Measurements from ENCODE around the gene UNC13C.

UNC13C gene

DNA sequence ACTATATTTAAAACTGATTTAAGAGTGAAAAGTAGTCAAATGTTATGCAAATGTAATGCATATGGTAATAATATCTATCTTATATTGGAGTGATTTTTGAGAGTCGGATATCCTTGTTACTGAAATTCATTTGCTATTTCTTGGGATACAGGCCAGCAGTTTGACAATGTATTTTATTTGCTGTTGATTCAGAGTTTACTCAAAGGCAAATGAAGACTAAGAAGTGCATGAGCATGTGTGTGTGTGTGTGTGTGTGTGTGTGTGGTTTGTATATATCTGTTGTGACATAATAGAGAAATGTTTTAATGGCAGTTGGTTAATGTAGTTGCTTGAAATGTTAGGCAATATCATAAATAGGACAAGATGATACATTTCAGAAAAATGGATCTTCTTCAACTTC is 39.0 kb downstream of the UNC13C start:
- no peak for DNase-seq (ENCODE audit: low read depth)
- H3K4me3 ChIP-seq (ENCODE audit: control insufficient read depth, low read depth, low read length): no peak overlapping the region
- TF ChIP-seq, protein P1, sequence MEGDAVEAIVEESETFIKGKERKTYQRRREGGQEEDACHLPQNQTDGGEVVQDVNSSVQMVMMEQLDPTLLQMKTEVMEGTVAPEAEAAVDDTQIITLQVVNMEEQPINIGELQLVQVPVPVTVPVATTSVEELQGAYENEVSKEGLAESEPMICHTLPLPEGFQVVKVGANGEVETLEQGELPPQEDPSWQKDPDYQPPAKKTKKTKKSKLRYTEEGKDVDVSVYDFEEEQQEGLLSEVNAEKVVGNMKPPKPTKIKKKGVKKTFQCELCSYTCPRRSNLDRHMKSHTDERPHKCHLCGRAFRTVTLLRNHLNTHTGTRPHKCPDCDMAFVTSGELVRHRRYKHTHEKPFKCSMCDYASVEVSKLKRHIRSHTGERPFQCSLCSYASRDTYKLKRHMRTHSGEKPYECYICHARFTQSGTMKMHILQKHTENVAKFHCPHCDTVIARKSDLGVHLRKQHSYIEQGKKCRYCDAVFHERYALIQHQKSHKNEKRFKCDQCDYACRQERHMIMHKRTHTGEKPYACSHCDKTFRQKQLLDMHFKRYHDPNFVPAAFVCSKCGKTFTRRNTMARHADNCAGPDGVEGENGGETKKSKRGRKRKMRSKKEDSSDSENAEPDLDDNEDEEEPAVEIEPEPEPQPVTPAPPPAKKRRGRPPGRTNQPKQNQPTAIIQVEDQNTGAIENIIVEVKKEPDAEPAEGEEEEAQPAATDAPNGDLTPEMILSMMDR (IDR thresholded peaks at IDR 0.05; ENCODE audit: control insufficient read depth, insufficient read depth, low read depth, low read length, missing control alignments): no peak

DNA sequence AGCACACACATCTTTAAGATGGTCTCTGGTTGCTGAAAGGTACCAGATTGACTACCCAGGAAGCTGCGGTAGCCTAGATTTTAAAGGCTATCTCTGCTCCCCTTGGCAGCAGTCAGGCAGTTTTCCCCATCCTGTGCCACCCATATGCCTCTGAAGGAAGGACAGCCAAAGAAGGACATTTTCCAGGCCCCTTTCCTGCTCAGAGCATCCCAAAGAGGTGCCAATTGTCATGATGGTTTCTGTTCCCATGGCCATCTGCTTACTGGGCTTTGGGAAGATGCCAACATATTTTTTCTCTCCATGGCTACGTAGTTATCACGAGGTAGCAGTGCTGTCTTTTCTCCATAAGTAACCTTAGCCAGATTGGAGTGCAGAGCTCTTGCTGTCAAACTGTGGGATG is 39.7 kb downstream of the UNC13C start:
- TF ChIP-seq, protein P1 (IDR thresholded peaks at IDR 0.05; ENCODE audit: control insufficient read depth, insufficient read depth, low read depth, low read length, missing control alignments): no peak
- H3K4me3 ChIP-seq (ENCODE audit: control insufficient read depth, low read depth, low read length): no peak overlapping the region
- no peak for DNase-seq (ENCODE audit: low read depth)

DNA sequence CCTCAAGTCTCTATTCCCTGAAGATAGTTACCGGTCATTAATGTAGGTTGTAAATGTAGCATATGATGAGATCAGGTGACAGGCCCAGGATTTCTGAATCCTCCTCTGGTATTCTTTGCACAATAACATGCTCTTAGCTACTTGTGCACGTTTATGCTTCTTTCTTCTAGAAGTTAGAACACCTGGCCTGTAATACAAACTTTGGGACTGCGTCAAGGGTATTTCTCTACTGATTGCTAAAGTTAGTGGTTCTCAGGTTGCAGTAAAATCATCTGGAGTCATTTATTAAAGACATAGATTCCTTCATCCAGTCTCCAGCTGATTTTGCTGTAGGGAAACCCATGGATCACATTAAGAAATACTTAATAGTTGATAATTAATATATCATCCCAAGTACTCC is 48.0 kb downstream of the UNC13C start:
- no peak overlapping the region for H3K4me3 ChIP-seq (ENCODE audit: control insufficient read depth, low read depth, low read length)
- TF ChIP-seq, protein P1 (IDR thresholded peaks at IDR 0.05; ENCODE audit: control insufficient read depth, insufficient read depth, low read depth, low read length, missing control alignments): no peak
- no peak for DNase-seq (ENCODE audit: low read depth)

DNA sequence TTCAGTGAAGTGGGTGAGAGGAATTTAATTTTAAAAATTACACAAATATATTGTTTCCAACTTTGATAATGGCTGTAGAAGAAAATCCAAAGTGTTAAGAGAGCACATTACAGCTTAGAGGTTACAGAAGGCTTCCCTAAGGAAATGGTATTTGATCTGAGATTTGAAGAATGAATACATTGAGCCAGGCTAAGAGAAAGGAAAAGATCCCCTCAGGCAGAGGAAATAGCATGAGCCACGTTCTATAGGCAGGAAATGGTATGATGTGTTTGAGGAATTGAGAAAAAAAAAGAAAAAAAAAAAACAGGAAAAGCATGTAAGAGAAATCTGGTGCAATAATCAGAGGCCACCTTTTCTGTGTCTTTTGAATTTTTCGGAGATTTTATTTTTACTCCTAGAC is 48.6 kb downstream of the UNC13C start:
- H3K4me3 ChIP-seq (ENCODE audit: control insufficient read depth, low read depth, low read length): no peak overlapping the region
- TF ChIP-seq, protein P1 (IDR thresholded peaks at IDR 0.05; ENCODE audit: control insufficient read depth, insufficient read depth, low read depth, low read length, missing control alignments): no peak
- DNase-seq (ENCODE audit: low read depth): no peak

DNA sequence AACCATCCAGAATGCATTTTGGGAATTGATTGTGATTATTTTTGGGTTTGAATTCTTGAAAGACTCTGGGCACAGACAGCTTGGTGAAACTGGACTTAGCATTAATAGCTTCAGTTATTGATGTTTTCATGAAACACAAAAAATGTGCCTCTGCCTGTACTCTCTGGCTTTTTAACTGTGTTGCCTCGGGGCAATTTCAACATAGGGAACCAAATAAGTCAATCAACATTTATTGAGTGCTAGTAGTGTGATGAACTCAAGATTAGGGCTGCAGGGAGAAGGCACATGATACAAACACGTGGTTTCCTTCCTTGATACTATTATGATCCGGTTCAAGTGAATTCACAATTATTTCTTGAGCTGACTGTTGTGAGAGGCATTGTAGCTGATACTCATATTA is 50.8 kb downstream of the UNC13C start:
- TF ChIP-seq, protein P1 (IDR thresholded peaks at IDR 0.05; ENCODE audit: control insufficient read depth, insufficient read depth, low read depth, low read length, missing control alignments): no peak
- no peak for DNase-seq (ENCODE audit: low read depth)
- no peak overlapping the region for H3K4me3 ChIP-seq (ENCODE audit: control insufficient read depth, low read depth, low read length)

DNA sequence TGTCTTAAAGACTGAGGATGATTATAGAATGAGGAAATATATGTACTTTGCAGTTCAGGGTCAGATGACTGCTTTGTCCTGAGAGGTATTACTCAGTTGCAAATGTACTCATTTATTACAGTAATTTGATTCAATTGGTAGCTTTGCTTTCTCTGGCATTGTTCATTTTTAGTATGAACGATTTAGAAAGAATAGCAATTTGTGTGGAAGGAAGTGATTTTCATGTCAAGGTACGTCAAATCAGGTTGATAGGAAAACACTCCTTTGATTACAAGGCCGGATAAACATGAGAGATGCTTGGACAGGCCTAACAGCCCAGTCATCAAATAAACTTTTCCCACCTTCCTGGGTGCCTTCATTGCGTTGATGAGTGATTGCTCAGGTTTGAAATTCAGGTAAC is 53.8 kb downstream of the UNC13C start:
- DNase-seq (ENCODE audit: low read depth): no peak
- TF ChIP-seq, protein P1 (IDR thresholded peaks at IDR 0.05; ENCODE audit: control insufficient read depth, insufficient read depth, low read depth, low read length, missing control alignments): no peak
- no peak overlapping the region for H3K4me3 ChIP-seq (ENCODE audit: control insufficient read depth, low read depth, low read length)

DNA sequence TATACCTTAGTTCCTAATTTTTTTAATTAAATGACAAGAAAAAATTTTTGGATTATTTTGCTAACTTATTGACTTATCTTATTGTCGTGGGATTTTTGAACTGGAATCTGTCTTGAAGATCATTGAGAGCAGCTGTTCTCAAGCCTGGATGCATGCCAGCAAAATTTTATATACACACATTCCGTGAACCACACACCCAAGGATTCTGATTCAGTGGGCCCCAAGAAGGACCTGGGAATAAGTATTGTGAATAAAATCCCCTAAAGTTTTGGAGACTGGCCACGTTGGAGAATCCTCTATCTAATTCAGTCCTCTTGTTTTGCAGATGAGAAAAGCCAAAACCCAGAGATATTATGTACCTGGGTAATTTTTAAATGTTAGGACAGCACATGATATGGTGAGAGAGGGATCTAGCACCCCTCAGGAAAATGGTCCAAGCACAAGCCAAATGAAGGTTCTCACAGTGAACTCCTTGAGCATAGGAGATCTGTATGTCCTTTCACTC is 55.2 kb downstream of the UNC13C start:
- TF ChIP-seq, protein P1 (IDR thresholded peaks at IDR 0.05; ENCODE audit: control insufficient read depth, insufficient read depth, low read depth, low read length, missing control alignments): no peak
- no peak overlapping the region for H3K4me3 ChIP-seq (ENCODE audit: control insufficient read depth, low read depth, low read length)
- no peak for DNase-seq (ENCODE audit: low read depth)
